Endothelial cell of umbilical vein (primary cell): Measurements from ENCODE around the gene TNKS2. TPM values are rescaled to one million over a fixed set of nuclear protein-coding genes. Genes with fewer than 3 reads are reported as not detected.

Experiments
- BruUV-seq: library from RNA; stranded (reverse); fragments of 400-500 nt; replicated peaks from 2 replicates; lab custom pipeline; 2021; lab: Mats Ljungman, UMichigan
- CTCF ChIA-PET: fragments of 300-600, 350-600 bp; sonication (Branson Sonifier 250); formaldehyde crosslinking; loops from one replicate; lab custom pipeline; 2021; ENCODE audit warnings: antibody characterized with exemption, inconsistent platforms; lab: Charles Lee
- POLR2A ChIA-PET: fragments of 300-600, 350-600 bp; sonication (Branson Sonifier 250); formaldehyde crosslinking; loops from one replicate; lab custom pipeline; 2021; ENCODE audit warnings: antibody characterized with exemption, inconsistent platforms; lab: Charles Lee
- DNase-seq: peaks from one replicate; pipeline ENCODE4 v3.0.0-alpha.2; 2011; ENCODE audit warnings: low read depth, low spot score
- FAIRE-seq: peaks from 2 replicates; lab custom pipeline; 2011; peaks lifted over from hg19 to GRCh38; lab: Jason Lieb, UNC
- H2AFZ ChIP-seq: 2 replicates; pipeline ENCODE4 v1.6.0; 2012; ENCODE audit warnings: low read depth, low read length, control low read depth, inconsistent platforms
- H3K27ac ChIP-seq: 2 replicates; pipeline ENCODE4 v1.5.1; 2011; ENCODE audit warnings: low read depth, mild to moderate bottlenecking, control low read depth, low read length, moderate library complexity; ENCODE audit not compliant: insufficient read depth
- H3K27me3 ChIP-seq, 2 experiments: 2 replicates each; pipeline versions ENCODE4 v1.6.0 to v1.6.1; 2011; ENCODE audit warnings: low read length in 2 of 2, mixed read lengths in 1 of 2; ENCODE audit not compliant: control insufficient read depth in 2 of 2, insufficient read depth in 2 of 2
- H3K36me3 ChIP-seq, 2 experiments: 2 replicates in 1 of 2; 3 replicates in 1 of 2; pipeline ENCODE4 v1.5.1; 2011; ENCODE audit warnings: low read length in 2 of 2, mild to moderate bottlenecking in 1 of 2, moderate library complexity in 1 of 2; ENCODE audit not compliant: control insufficient read depth in 2 of 2, insufficient read depth in 2 of 2; ENCODE audit errors: extremely low read depth in 1 of 2
- H3K4me1 ChIP-seq: 3 replicates; pipeline ENCODE4 v1.5.1; 2011; ENCODE audit warnings: mild to moderate bottlenecking, low read length; ENCODE audit not compliant: control insufficient read depth, insufficient read depth; ENCODE audit errors: extremely low read depth
- H3K4me2 ChIP-seq: 2 replicates; pipeline ENCODE4 v1.6.1; 2011; ENCODE audit warnings: low read length, control low read depth, mixed read lengths; ENCODE audit not compliant: insufficient read depth
- H3K4me3 ChIP-seq, 3 experiments: fragments of 200-600 bp in 1 of 3; sonication (generic), shearing (Covaris generic) in 1 of 3; replicated peaks in 1 of 3; 2 replicates each; pipeline ENCODE4 v1.5.1; 2011 to 2016; ENCODE audit warnings: control low read depth in 3 of 3, low read length in 3 of 3, mild to moderate bottlenecking in 2 of 3, inconsistent platforms in 1 of 3, low read depth in 1 of 3, moderate library complexity in 1 of 3; ENCODE audit not compliant: insufficient read depth in 1 of 3
- H3K79me2 ChIP-seq: 2 replicates; pipeline ENCODE4 v1.6.0; 2012; ENCODE audit warnings: low read length, inconsistent platforms; ENCODE audit not compliant: control insufficient read depth, insufficient read depth
- H3K9ac ChIP-seq: replicated peaks from 2 replicates; pipeline ENCODE3; 2011; ENCODE audit warnings: low read length, control low read depth; ENCODE audit not compliant: insufficient read depth; ENCODE audit errors: extremely low read depth
- H3K9me1 ChIP-seq: replicated peaks from 3 replicates; pipeline ENCODE4 v1.6.0; 2011; ENCODE audit warnings: mild to moderate bottlenecking, low read length; ENCODE audit not compliant: control insufficient read depth, insufficient read depth; ENCODE audit errors: extremely low read depth
- H3K9me3 ChIP-seq: replicated peaks from 2 replicates; pipeline ENCODE4 v1.5.1; 2012; ENCODE audit warnings: low read length, inconsistent platforms; ENCODE audit not compliant: control insufficient read depth, insufficient read depth
- H4K20me1 ChIP-seq: replicated peaks from 2 replicates; pipeline ENCODE3; 2011; ENCODE audit warnings: mild to moderate bottlenecking, low read length; ENCODE audit not compliant: control insufficient read depth, insufficient read depth; ENCODE audit errors: extremely low read depth
- CTCF ChIP-seq, 2 donors: IDR thresholded peaks; 1 replicate in 1 of 2; 2 replicates in 1 of 2; pipeline ENCODE4 v1.5.1; 2011; ENCODE audit warnings: low read length in 2 of 2, mild to moderate bottlenecking in 2 of 2, moderate library complexity in 2 of 2, control low read depth in 1 of 2, inconsistent platforms in 1 of 2, low read depth in 1 of 2; ENCODE audit not compliant: insufficient read depth in 1 of 2; ENCODE audit errors: extremely low read depth in 1 of 2
- EZH2 ChIP-seq: IDR thresholded peaks from 2 replicates; pipeline ENCODE4 v1.6.1; 2012; ENCODE audit warnings: borderline replicate concordance, low read depth, mild to moderate bottlenecking, moderate library complexity, low read length, inconsistent platforms; ENCODE audit not compliant: severe bottlenecking
- FOS ChIP-seq: IDR thresholded peaks from 2 replicates; pipeline ENCODE4 v1.6.1; 2011; ENCODE audit warnings: mild to moderate bottlenecking, low read length, moderate library complexity, borderline replicate concordance; ENCODE audit not compliant: insufficient read depth
- GATA2 ChIP-seq: IDR thresholded peaks from 2 replicates; pipeline ENCODE4 v1.7.0; 2011; ENCODE audit warnings: low read depth, mild to moderate bottlenecking, moderate library complexity, mixed read lengths, low read length; ENCODE audit not compliant: insufficient read length, insufficient read depth
- JUN ChIP-seq: IDR thresholded peaks from 2 replicates; pipeline ENCODE4 v1.6.1; 2011; ENCODE audit warnings: borderline replicate concordance, low read depth; ENCODE audit not compliant: insufficient read length, insufficient read depth
- MAX ChIP-seq: IDR thresholded peaks from 2 replicates; pipeline ENCODE4 v1.6.1; 2011; ENCODE audit not compliant: insufficient read depth, insufficient read length
- MYC ChIP-seq: IDR thresholded peaks from one replicate; pipeline ENCODE4 v1.6.1; 2011; ENCODE audit warnings: mild to moderate bottlenecking, low read depth, low read length
- POLR2A ChIP-seq: IDR thresholded peaks from 2 replicates; pipeline ENCODE4 v1.6.1; 2012; ENCODE audit warnings: low read depth, mild to moderate bottlenecking, control low read depth, low read length
- POLR2AphosphoS5 ChIP-seq: IDR thresholded peaks from 2 replicates; pipeline ENCODE4 v1.6.1; 2012; ENCODE audit warnings: low read depth, mild to moderate bottlenecking, control low read depth, low read length, moderate library complexity; ENCODE audit not compliant: insufficient read depth
- dilution Hi-C: fragments of 300-500 bp; cut with MboI; formaldehyde crosslinking; loops from one replicate; pipeline ENCODE4 v1.15.0; 2019; ENCODE audit warnings: low sequenced_read_pairs; ENCODE audit not compliant: extremely low pct_ligation_motif_present
- intact Hi-C: fragments of 100-400 bp; cut with micrococcal nuclease; formaldehyde crosslinking; loops from one replicate; pipeline ENCODE4 v1.10.0; 2022
- polyA plus RNA-seq, 4 experiments: library from polyadenylated mRNA; depleted of rRNA in 3 of 4; stranded (reverse) in 3 of 4; unstranded in 1 of 4; fragments of >200 nt; gene quantifications; 2 replicates each; pipeline versions ENCODE4 v1.2.1 to v1.2.3, GENCODE V29; 2011 to 2012; ENCODE audit warnings: missing spikeins in 1 of 4
- total RNA-seq: library from RNA; stranded (reverse); gene quantifications from 2 replicates; pipeline ENCODE4 v1.2.3, GENCODE V29; 2021

The TNKS2 gene
- total and polyA plus RNA-seq, 2 donors (not counting 3 experiments of a cell fraction or from before 2014, with no cell fraction given), result 13.6 to 34.0 TPM

GRCh38 chr10:91785830-91786229, 12.4 kb upstream of the TNKS2 start:
- Histone ChIP-seq H3K4me3 (no peak overlapping the region), H3K4me2 (no peak overlapping the region), H3K27ac (no peak overlapping the region), H3K27me3 (peaks cover 10 to 19% of the 10 kb centered on the region in 2 experiments), H3K9me3 (no peaks in the 10 kb centered on the region), H3K4me1 (no peaks in the 10 kb centered on the region), H2AFZ (no peak overlapping the region), H3K9me1 (no peaks in the 10 kb centered on the region), H3K9ac (no peak overlapping the region), H4K20me1 (no peaks in the 10 kb centered on the region), H3K79me2 (no peaks in the 10 kb centered on the region), H3K36me3 (no peaks in the 10 kb centered on the region)
- BruUV-seq, result no TSS peak
- dilution Hi-C loops, result no loop called here
- intact Hi-C loops, result no loop called here
- no peak for DNase-seq
- ChIA-PET CTCF (interaction anchor here (0.8 kb wide), 1 partner anchor 487 kb away, joined by 3 read pairs; no protein-coding TSS in a partner anchor), POLR2A (no interaction called here)
- TF ChIP-seq MAX, result no peak
- no peak for TF ChIP-seq POLR2AphosphoS5
- no peak for TF ChIP-seq EZH2
- TF ChIP-seq FOS, result no peak
- TF ChIP-seq POLR2A, result no peak
- no peak for TF ChIP-seq JUN
- no peak for TF ChIP-seq GATA2
- no peak for TF ChIP-seq MYC
- FAIRE-seq, result no peak

- Histone ChIP-seq H3K4me1 (no peaks in the 10 kb centered on the region), H3K4me3 (no peak overlapping the region), H3K79me2 (no peaks in the 10 kb centered on the region), H2AFZ (no peak overlapping the region), H3K9ac (no peak overlapping the region), H3K27me3 (peaks cover 4 to 5% of the 10 kb centered on the region in 2 experiments), H3K9me3 (no peaks in the 10 kb centered on the region), H4K20me1 (no peaks in the 10 kb centered on the region), H3K36me3 (no peaks in the 10 kb centered on the region), H3K4me2 (no peak overlapping the region), H3K27ac (no peak overlapping the region), H3K9me1 (no peaks in the 10 kb centered on the region)
- TF ChIP-seq MYC (no peak), FOS (no peak), CTCF (IDR thresholded peaks at IDR 0.05; ENCODE audit: extremely low read depth in 1 of 2, insufficient read depth in 1 of 2, low read depth in 1 of 2, low read length in 2 of 2) (no peak), POLR2A (no peak), JUN (no peak)
- ChIA-PET CTCF (no interaction called here), POLR2A (no interaction called here)
- intact Hi-C loops, result no loop called here
- dilution Hi-C loops, result no loop called here
- BruUV-seq, result no TSS peak
- no peak for DNase-seq
- no peak for FAIRE-seq
Measured at GRCh38 chr10:91787258-91787657, 11.0 kb upstream of the TNKS2 start.
